Amniotic epithelial cell (primary cell): ENCODE measurements around the gene CACNB4.
A peak's percentile ranks its signal among the peaks of the same experiment; 100 is the strongest.

Source experiments
- DNase-seq: peaks from one replicate; pipeline ENCODE4 v3.0.0-alpha.2; 2010; ENCODE audit warnings: low read depth

Gene CACNB4

DNA sequence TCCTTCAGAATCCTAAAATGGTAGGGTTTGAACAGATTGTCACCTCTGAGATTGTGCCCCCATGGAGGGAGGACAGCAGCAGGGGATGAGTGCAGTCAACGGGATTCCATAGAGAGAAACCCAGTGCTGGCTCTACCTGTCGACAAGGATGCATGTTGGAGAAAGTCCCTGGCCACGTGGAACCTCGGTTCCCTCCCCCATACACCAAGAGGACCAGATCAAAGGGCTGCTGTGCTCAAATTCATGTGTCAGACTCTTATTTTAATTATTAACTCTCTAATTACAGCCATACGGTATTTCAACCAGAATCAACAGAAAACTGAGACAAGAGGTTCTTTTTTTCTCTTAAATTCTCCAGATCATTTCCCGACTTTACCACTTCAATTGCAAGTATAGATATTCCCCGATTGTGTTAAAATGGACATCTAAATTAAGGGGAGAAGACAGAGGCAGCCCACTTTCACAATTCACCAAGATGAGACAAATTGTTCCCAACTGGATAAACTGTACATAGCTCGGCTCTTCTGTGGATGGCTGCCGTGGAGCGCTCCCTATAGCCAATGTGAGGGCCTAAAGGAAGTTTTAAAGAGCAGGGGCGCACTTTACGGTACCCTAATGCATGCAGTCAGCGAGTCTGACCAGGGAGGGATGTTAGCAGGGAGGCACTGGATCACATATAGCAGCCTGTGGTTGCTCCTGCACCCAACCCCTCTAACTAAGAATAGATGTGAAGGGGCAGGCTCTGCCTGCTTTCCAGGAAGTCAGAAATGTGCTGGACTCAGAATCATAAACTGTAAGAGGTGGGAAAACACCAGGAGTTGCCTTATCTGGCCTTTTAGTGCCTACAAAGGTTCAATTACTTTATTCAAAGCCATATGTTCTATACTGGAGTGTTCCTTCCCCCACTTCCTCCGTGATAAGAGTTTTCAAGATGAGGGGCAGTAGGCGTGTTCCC is 123.1 kb downstream of the CACNB4 start:
- DNase-seq, result no peak

GRCh38 chr2:151974988-151975387 is 123.9 kb downstream of the CACNB4 start:
- DNase-seq, result no peak

- DNase-seq, result peak; percentile 30
Measured at GRCh38 chr2:151973901-151974199, 125.0 kb downstream of the CACNB4 start.

- no peak for DNase-seq
Measured at GRCh38 chr2:151973013-151973900, 125.6 kb downstream of the CACNB4 start.

DNA sequence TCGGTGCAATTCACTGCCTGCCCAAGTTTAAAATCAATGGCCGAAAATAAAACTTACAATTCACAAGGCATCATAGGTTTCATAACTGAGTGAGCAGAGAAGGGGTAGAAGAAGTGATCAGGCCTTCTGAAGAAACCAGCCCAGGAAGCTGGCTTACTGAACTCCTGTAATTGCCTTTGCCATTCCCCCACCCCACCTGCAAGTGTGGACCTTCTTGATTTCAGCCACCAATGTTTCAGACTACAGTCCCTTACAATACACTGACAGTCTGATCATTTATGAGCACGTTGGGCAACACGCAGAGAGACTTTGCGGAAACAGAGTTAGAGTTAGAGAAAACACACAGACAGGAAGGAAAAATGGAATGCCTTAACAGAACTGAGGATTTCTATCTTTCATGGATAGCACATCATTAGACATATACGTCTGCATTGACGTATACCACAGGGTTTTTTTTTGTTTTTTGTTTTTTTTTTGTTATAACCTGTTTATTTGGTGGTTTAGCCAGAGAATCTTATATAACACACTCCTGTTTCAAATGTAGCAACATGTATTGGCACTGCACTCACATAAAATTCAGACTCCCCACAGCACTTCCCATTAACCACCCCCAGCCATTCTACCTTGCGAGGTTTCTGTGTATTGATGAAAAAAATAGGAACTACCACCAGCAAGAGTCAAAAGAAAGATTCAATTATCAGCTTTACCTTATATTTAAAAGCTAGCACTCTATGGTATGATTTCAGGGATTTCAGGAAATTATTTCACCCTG is 126.4 kb downstream of the CACNB4 start:
- no peak for DNase-seq

DNA sequence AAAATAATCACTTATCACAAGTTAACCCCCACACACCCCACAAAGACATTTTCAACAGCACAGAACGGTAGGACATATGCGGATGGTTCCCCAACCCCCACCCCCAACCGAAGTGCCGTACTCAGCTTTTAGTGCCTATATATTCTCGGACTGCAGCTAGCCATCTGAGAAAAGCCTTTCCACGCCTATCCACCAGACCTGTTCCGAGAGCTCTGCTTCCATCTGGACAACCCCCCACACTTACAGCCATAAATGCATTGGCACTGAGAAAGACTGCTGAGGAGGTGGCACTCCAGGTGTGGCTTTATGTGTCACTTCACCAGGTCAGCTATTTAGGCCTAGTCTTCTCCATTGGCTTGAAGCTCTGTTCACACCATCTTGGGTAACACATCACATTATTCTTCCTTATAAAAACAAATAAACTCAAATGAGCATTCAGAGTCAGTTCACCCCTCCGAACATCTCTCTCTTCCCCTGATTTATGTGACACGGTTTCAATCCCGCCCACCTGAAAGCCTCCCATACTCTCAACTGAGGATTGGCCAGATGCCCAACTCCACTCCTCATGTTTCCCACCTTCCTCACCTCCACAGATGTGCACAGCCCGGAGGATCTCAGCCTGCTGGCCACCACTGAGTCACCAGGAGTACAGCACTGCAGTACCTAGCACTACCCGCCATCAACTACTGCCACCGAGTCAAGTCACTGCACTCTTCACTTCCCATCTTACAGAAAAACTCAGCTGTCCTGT is 127.4 kb downstream of the CACNB4 start:
- DNase-seq, result no peak

DNA sequence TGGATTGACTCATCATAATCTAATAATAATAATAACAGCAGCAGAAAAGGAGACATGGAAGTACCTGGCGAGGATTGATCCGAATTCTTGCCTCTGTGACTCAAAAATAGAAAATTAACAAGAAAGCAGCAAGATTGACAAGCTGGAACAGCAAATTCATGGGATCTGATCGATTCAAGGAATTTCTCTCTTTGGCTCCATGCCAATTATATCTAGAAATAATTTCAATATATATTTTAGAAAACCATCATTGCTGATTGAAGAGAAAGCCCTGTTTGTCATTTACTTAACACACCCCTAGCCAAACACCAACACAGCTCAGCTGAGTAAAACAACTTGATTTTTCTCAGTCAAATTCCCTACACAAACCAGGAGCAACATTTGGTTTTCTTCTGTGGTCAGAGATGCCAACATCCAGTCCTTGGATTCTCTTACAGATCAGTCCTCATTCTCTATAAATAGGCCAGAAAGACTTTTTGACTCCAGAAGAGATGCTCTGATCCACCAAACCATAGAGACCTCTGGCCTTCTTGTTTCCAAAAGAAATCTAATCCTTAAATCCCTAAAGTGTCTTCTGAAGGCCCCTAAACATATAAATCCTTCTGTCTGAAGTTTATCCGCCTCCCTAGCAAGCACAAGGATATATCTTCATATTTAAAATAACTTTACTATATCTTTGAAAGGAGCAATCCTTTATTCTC is 129.9 kb downstream of the CACNB4 start:
- no peak for DNase-seq

DNA sequence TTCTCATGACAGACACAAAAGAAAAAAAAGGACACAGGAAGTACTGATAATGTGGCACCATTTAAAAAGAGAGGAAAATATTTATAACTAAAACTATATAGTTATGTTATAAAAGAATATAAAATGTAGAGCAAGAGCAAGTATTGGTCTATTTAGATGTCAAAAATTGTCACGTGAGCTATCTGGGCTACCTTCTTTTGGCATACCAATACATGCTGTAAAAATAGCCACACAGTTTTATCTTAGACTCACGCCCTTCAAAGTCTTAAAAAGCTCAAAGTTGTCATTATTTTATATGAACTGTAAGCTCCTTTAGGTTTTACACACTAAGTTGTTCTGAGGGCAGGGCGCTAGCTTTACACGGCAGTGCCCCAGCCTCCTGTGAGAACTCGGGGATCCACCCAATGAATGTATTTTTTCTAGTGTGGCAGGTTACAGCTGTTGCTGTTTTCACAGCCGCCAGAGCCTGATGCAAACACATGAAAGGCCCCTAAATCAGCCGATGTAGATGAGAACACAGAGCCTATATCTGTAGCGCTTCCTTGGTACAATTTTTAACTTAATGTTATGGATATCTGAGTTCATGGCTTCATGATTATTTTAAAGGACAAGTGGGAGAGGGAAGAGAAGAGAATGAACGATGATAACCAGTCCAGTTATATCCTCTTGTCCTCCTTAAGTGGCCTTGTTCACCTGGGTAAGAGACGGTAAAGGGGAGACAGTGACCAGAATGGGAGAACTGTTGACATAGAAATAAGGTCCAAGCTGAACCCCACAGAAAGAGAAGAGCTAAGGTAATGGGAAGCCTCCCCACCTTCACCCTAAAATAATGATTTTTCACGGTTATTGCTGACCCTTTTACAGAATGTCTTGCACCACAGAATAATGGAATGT is 130.8 kb downstream of the CACNB4 start:
- DNase-seq, result no peak

DNA sequence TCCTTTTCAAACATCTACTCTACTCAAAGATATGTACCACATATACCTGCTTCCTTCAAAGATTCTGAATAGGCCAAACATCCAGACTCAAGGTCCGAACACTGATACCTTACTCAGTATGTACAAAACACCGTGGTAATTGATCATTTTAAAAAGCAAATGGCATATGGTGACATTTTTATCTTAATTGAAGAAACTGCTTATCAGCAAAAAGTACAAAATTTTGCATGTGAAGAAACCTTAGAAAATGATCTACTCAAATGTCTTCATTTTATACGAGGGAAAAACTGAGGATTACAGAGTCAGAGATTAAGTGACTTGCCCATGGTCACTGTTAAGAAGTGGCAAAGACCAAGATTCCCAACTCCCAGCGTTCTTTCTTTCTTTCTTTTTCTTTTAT is 133.0 kb downstream of the CACNB4 start:
- DNase-seq, result no peak

DNA sequence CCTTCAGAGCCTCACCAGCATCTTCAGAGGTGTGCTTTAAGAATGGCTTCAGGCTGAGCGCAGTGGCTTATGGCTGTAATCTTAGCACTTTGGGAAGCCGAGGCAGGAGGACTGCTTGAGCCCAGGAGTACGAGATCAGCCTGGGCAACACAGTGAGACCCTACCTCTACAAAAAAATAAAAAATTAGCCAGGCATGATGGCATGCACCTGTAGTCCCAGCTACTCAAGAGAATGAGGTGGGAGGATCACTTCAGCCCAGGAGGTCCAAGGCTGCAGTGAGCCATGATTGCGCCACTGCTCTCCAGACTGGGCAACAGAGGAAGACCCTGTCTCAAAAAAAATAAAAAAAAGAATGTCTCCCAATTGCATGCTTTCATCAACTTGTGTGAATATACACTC is 137.3 kb downstream of the CACNB4 start:
- DNase-seq, result no peak

DNA sequence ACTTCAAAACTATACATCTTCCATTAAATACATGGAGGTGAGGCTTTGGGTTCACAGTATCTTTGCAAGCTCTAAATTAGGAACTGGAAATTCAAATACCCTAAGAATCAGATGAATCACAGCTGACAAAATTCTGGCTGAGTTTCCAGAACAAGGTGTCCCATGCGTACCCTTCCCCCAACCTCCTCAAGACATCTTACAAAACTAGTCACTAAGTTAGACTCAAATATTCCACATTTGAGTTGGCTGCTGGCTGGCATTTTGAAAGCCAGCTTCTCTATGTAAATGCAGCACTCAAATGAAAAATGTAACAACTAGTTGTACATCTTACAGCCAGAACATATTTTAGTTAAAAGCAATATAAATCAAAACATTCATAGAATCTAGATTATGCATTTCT is 139.6 kb downstream of the CACNB4 start:
- DNase-seq, result no peak

DNA sequence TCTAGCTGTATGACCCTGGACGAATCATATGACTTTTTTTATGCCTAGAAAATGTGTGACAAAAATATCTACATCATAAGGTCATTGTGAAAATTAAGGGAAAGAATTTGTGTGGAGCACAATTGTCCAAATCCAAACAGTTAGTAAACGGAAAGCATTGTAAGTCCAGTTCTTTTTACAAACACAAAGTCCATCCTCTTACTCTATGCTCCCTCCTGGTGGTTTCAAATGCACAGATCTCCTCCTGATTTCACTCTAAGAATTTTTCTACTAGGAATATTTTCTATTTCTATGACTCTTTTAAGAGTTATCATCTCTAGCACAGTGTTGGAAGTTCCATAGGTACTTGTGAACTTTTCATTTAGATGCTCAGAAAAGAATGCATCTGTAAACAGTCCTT is 145.4 kb downstream of the CACNB4 start:
- DNase-seq, result no peak

DNA sequence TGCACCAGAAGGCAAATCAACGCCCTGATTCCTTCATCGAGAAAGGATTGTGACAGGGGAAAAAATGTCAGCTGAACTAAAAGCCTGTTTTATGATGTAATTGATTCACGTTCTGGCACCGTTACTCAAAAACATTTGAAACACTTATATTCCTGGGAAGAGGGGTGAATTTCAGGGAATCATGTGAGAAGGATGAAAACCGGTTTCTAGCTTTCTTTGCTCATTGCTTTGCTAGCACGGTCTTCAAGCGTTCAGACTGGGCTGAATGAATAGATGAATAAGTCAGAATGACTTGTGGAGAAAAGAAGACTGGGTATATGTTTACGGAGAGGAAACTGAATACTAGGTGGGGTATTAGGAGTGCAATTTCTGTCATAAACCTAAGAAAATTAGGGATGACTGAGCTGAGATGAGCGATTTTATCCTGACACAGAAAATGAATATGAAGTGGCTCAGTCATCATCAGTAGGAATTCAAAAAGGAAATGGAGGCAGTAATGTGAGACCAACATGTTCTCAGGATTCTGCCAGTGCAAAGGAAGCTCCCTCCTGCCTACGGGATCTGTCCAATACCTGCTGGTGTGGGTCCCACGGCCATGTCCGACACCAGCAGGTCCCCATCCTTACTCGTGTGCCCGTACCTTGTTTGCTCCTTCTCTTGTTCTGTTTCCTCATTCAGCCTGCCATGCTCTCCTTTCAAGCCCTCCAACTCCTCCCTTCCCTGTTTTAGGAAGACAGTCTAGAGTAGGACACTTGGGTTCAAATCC is 146.0 kb downstream of the CACNB4 start:
- DNase-seq, result no peak

- DNase-seq, result peak; percentile 3
Measured at GRCh38 chr2:151947813-151948165, 151.1 kb downstream of the CACNB4 start.

- DNase-seq, result peak; percentile 6
Measured at GRCh38 chr2:151946899-151947812, 151.7 kb downstream of the CACNB4 start.

GRCh38 chr2:151946250-151946884 is 152.5 kb downstream of the CACNB4 start:
- DNase-seq, result no peak

DNA sequence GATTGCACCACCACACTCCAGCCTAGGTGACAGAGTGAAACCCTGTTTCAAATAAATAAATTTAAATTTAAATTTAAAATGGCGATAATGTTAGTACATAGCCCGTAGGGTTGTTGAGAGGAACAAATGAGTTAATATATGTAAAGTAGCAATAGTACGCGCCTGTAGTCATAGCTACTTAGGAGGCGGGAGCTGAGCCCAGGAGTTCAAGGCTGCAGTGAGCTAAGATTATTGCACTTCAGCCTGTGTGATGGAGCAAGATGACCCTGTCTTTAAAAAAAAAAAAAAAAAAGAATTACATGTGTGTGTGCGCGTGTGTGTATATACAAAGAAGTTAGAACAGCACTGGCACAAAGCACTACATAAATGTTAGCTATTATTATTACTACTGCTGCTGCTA is 153.2 kb downstream of the CACNB4 start:
- no peak for DNase-seq

- no peak for DNase-seq
Measured at GRCh38 chr2:151945186-151945585, 153.7 kb downstream of the CACNB4 start.
